Activated T-helper 9 cell treated with anti-CD3 and anti-CD28 coated beads, Interleukin-2, amount 50 U/mL, for 16 hours (primary cell): Measurements from ENCODE around the gene FGD2.
"Not testable (repeated sequence)": the region's sequence is repeated elsewhere in the genome, so short reads cannot be mapped to it uniquely, and the experiment has no call there.

ENCODE experiments used
- DNase-seq: peaks from one replicate; pipeline ENCODE4 v3.0.0-alpha.2; 2020; ENCODE audit warnings: low read depth

Gene FGD2

DNA sequence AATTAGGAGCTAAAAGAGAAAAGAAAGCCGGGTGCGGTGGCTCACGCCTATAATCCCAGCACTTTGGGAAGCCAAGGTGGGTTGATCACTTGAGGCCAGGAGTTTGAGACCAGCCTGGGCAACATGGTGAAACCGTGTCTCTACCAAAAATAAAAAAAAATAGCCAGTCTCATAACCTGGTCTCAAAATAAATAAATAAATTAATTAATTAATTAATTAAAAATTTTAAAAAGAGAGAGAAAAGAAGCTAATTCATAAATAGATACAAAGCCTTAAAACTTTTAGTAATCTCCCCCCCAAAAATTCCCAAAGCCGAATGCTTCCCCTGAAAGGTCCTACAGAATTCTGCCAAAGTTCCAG is 53.5 kb downstream of the FGD2 start:
- DNase-seq: not testable (repeated sequence)

- no peak for DNase-seq
Observed at GRCh38 chr6:37059344-37060194, 54.1 kb downstream of the FGD2 start.

GRCh38 chr6:37060195-37060559 is 54.7 kb downstream of the FGD2 start:
- DNase-seq: no peak

DNA sequence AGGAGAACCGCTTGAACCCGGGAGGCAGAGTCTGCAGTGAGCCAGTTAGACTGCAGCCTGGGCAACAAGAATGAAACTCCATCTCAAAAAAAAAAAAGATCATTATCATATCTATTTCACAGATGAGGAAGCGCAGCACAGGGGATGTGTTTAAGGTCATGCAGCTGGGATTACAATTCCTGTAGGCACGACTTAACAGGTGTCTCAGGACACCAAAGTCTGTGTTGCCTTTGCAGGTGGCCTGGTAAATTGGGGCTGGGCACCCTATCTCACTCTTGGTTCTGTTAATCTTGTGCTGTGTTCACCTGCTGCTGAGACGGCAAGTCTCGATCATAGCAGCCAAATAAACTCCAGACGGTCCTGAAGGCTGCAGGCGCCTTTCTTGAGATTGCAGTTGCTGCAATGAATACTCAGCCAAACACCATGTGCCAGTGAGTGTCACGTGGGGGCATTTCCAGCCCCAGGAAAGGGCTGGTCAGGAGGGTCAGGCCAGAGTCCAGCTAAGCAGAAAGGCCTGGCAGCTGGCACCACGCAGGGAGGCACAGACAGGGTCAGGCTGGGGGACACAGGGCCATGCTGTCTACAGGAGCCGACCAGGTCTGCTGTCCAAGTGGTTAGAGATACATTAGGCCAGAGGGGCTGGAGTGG is 55.8 kb downstream of the FGD2 start:
- no peak for DNase-seq

GRCh38 chr6:37062424-37062823 is 57.0 kb downstream of the FGD2 start:
- DNase-seq: no peak

DNA sequence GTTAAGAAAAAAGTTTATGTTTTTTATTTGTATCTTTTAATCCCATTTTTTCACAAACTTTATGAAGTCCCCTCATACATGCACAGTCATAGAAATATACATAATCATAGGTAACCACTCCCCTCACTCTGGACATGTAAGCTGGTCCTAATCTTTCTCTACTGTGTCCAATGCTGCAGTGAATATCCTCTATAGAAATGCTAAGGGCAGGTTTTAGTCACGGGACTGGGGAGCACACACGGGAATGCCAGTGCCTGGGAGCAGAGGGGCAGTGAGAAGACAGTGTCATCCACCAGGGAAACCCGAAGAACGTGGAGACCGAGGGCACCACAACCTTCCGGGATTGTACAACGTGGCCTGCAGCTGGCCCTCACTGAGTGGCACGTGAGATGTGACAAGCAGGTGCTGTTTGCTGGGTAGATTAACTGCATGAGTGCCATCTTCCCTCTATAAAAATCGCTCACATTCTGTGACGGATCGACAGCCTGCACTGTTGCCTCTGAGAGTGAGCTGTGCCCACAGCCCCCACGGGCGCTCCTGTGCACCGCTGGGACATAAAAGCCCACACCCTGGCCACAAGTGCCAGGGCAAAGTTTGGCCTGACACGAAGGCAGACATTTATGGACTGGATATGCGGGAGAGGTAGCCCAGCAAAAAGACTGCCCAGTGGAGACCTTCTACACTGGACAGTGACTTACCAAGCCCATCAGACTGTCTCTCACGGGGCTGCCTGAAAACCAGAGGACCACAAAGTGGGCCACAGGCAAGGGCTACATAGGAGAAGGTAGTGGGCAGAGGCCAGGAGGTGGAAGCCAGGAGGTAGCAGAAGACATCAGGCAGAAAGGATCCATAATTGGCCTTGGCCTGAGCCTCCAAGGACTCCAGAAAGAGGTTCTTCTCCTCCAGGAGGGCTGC is 63.2 kb downstream of the FGD2 start:
- DNase-seq: no peak

GRCh38 chr6:37069639-37070038 is 64.2 kb downstream of the FGD2 start:
- DNase-seq: no peak

- DNase-seq: no peak
Observed at GRCh38 chr6:37072526-37072925, 67.1 kb downstream of the FGD2 start.

DNA sequence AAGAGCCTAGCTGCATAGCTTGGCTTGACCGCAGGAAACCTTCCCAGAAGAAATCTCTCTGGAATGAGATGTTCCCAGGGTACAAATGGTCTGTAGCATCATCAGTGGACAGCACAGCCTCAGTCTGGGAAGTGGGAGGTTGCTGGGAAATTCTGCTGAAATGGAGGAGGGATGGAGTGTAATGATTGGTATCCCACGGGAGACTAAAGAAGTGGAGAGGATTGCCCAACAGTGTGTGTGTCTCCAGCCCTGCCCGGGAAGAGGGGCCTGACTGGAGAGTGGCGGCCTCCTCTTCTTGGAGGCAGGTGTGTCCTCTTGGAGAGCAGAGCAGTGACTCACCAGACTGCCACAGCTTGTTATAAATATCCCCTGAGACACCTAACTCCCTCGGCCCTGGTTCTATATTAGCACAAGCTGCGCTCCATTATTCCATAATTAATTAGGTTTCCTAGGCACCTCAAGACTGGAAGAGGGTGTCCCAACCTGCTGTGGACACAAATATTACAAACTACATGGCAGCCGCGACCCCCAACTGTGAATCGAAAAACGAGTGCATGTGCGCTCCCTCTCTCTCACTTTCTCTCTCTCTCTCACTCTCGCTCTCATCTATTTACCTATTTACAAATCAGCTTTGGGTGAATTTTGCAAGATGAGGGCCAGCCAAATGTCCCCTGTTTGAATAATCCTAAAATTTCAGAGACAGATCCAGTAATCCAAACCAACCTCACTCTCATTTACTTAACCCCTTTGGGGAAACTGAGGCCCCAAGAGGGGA is 68.8 kb downstream of the FGD2 start:
- DNase-seq: no peak

- no peak for DNase-seq
Observed at GRCh38 chr6:37077191-37077904, 71.9 kb downstream of the FGD2 start.

GRCh38 chr6:37077905-37078296 is 72.4 kb downstream of the FGD2 start:
- no peak for DNase-seq
